Activated naive CD8-positive, alpha-beta T cell treated with anti-CD3 and anti-CD28 coated beads, Interleukin-2, amount 50 U/mL, for 16 hours (primary cell): ENCODE results near the gene CDC42EP4.
"Not testable (repeated sequence)": the region's sequence is repeated elsewhere in the genome, so short reads cannot be mapped to it uniquely, and the experiment has no call there.

Experiments
- DNase-seq: peaks from one replicate; pipeline ENCODE4 v3.0.0-alpha.2; 2020; ENCODE audit warnings: low read depth, low spot score

The CDC42EP4 gene

DNA sequence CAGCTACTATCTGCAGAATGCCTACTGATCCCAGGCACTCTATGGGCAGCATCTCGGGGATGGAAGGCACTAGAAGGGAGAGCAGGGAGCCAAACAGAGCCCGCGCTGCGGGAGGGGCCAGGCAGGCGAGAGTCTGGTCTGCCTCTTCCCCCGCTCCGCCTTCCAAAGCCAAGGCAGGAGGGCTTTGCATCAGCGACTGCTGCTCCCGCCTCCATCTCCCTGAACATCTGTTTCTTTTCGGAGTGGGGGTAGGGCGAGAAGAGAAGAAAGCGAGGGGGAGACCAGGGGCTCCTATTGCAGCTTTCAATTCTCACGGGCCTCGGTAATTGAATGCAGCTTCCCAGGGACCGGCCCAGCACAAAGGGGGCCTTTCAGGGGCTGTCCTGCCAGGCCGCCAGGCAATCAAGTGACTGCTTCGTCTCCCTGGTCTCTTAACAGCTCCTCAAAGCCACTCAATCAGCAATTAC, 31.4 kb upstream of the CDC42EP4 start:
- no peak for DNase-seq

DNA sequence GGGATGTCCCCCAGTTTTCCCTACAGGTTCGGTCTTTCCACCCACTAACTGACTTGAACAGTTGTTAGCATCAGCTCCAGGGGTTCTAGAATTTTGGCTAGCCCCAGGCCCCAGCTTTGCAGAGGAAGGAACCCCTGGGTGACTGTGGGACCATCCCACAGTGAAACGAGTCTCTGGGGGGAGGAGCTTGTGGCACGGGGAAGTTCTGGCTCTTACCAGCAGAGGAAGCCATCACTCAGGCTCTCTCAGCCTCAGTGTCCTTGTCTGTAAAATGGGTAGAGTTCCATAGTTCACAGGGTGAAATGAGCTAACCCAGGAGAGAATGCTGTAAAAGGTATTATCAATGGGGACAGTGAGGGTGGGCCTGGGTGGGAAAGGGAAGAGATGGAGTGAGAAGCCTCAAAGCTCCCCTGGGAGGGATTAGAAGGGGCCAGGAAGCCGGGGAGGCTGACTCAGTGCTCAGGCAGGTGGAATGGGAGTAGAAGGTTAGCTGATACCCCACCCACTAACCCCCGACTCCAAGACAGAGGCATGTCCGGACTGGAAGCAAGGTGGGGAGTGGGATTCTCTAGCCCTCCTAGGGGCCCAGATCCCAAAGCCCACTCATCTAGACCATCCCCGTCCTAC, 30.9 kb upstream of the CDC42EP4 start:
- no peak for DNase-seq

DNA sequence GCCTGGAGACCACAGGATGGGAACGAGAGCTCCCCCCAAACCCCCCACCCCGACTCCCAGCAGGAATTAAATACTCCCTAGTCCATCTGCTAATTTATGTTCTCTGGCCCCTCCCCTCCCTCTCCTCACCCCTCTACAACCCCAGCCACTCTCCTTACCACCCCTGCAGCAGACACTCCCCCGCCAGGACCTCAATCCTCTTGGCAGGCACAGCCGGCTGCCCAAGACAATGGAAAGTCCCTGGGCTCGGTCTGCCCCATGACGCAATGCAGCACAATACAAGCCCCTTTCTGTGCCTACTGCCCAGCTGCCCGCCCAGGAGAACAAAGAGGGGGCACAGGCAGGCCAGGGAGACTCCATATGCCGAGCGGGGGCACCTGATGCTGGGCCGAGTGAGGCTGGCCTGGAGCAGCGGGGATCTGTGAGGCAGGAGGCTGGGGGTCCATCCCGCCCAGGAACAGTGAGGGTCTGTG, 30.3 kb upstream of the CDC42EP4 start:
- DNase-seq, result no peak

DNA sequence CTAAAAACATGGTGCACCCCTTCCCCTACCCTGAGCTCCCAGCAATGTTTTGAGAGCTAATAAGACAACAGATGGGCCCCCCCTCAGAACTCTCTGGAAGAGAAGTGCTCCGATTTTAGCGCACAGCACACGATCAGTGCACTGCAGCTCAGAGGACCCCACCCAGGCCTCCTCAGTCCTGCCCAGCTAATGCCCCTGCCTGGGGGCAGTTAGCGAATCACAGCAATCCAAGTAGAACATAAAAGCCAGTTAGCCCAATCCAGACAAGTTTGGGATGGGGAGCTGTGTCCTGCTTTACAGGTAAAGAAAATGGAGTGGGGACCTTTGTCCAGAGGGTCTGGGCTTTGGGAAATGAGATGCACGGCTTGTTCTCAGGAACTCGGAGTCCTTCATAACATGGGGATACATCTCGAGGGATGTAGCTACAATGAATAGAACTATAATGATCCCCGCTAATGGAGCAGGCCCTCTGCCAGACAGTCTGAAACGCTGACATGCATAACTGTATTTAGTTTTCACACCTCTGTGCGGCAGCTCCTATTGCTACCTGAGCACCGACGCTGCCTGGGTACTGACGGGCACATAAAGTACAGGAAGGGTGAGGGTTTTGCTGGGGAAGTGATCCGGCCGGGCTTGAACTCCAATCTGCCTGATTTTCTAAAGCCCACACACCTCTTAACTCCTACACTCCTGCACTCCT, 29.7 kb upstream of the CDC42EP4 start:
- no peak for DNase-seq

DNA sequence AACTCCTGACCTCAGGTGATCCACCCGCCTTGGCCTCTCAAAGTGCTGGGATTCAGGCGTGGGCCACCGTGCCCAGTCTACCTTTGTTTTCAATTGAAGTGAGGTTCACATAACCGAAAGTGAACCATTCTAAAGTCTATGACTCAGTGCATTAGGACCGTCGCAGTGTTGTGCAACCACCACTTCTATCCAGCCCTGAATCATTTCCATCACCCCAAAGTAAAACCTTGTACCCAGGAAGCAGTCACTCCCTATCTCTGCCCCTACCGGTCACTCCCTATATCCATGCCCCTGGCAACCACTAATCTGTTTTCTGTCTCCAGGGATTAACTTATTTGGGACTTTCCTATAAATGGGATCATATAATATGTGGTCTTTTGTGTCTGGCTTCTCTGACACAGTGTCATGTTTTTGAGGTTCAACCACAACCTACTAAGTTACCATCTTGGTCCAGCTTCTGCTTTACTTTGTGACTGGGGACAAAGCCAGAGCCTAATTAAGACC, 28.3 kb upstream of the CDC42EP4 start:
- DNase-seq, result no peak

DNA sequence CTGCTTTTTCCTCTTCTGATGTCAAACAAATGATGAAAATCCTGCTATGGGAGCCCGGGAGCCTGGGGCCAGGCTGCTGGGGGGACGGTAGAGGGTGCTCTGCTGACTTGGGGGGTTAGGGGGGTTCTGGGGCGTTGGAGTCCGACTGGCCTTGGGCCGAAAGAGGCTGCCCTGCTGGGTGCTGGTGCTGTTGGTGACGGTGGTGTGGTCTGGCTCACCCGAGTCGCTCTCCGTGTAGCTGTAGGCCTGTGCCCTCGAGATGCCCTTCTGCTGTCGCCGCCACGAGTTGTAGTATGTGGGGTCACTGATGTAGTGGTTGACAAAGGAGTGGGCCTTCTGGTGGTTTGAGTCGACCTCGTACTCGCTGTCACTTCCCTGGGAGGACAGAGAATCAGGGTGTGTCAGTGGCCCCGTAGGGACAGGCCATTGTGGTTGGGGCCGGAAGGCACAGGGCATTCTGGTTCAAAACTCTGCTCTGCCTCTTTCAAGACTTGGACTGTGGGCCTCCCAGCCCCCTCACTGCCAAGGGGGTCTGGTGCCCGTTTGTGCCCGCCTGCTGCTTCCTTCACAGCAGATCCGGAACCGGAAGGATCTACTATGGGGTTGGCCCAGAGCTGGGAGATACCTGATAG, 26.9 kb upstream of the CDC42EP4 start:
- no peak for DNase-seq

DNA sequence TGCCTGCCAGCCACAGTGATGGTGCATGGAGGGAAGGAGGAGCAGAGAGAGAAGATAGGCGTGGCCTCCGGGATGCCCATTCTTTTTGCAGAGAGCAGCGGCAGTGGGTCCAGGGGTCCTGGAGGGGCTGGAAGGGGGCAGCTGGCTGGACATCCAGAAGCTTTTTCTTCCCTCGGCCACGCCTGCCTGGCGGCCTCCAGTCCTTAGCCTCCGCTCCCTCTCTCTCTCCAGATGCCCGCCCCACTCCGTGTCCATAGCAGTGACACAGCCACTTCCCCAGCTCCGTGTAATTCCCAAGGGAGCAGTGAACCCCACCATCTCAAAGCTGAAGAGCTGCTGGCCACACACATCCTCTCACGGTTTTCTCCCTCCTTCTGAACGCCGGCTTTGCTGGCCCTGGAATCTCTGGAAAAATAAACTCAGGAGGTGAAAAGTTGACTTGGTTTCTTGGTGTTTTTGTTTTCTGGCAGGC, 26.3 kb upstream of the CDC42EP4 start:
- DNase-seq, result no peak

DNA sequence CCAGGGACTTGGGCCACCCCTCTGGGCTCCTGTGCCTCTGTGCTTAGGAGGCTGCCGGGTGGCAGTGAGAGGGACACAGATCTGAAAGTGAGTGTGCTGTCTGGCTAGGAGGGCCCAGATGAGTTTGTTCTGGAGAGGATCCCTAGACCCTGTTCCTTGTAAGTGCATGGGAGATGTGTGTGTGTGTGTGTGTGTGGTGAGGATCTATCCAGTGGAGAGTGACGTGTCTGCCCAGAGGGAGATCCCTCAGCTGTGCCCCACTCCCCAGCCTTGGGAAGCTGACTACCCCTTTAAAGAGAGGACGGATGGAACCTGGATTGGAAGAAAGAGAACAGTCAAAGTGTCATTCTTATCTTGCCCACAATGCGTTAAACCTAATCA, 25.5 kb upstream of the CDC42EP4 start:
- DNase-seq, result no peak

DNA sequence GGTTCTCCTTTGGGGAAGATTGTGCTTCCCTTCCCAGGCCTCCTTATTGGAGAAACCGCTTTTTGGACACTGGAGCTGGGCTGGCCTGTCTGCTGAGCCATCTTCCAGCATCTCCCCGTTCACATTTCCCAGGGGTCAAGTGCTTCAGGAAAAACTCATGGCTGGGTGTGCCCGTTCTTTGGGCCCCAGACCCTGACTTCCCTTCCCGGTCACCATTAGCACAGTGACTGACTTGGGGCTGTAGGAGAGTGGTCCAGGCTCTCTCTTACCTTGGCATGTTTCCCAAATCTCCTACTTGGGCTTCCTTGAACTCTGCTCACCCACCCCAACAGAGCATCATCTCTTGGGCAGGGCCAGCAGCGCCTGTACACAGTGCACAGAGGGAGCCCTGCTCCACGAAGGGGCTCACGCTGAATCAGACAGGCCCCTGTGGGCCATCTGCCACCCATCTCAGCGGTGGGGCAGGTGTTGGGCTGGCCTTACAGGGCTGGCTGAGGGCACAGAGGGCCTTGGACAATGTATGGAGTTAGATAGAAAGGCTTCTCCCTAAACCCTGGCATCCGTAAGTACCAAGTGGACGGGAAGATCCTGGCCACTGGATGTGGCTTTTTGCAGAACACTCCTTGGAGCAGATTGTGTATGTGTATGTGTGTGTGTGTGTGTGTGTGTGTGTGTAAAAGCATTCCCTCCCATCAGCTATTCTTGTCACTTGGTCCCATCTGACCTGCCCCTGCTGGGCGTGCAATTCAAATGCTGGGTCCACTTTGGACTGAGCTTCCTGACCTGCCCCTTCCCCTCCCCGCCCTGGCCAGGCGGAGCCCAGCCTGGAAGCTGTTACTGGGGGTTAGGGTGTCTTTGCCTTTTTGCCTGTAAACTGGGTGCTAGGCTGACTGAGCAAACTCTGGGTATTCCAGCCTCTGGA, 24.9 kb upstream of the CDC42EP4 start:
- no peak for DNase-seq

DNA sequence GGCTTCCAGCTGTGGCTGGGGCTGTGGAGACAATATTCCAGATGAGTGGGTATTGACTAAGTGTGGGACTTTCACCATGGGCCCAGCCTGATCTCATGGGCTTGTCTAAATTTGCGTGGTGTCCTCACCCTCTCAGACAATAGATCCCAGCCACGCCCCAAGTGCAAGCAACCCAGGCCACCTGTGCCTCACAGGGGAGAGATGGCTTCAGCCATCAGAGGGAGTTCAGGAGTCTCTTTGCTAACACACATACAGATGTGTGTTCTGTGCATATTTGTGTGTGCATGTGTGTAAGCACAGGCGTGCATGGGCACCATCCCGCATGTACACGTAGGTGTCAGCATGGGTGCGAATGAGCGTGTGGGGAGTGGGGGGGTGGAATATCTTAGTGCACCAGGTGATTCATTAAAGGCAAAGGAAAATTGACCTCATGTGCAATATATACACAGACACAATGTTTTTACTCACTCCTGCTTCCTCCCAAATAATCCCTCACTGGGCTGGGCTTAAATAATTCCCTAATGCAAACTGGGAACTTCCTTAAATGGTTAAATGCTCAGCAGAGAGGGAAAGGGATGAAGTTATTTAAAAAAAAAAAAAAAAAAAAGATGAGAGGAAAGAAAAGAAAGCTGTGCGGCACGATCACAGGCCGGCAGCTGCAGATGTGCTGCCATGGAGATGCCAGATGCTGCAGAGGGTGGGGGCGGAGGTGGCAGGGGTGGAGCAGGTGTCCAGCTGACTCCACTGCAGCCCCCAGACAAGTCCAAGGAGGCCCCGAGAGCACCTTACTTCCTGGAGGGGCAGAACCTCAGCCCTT, 24.0 kb upstream of the CDC42EP4 start:
- no peak for DNase-seq

DNA sequence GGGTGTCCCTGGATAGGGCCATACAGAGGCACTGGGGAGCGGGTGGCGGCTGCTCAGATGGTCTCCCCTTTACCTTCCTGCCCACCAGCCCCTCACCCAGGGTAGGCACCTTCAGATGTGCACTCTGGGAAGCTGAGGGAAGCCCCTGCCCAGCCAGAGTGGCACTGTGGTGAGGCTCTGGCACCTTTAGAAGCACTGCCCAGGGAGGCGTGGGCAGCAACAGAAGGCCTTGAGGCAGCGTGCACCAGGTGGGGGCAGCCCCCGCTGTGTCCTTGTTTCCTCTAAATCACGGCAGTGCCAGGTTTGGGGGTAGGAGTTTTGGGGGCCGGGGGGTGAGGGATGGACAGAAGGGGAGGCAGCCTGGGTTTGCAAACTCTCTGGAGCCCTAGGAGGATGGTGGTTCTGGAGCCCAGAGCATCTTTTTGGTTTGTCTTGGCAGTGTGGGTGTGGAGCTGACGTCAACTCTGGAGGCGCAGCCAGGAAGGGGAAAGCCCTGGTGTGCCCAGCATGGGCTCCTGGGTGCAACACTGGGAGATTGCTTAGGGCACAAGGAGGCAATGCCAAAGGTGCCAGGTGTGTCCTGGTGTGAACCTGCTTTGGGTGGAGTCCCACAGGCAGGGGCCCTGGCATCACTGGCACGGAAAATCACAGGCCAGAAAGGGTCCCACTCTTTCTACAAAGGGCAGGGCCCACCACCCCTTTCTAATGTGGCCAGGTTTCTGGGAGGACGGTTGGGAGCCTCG, 23.1 kb upstream of the CDC42EP4 start:
- DNase-seq, result no peak

DNA sequence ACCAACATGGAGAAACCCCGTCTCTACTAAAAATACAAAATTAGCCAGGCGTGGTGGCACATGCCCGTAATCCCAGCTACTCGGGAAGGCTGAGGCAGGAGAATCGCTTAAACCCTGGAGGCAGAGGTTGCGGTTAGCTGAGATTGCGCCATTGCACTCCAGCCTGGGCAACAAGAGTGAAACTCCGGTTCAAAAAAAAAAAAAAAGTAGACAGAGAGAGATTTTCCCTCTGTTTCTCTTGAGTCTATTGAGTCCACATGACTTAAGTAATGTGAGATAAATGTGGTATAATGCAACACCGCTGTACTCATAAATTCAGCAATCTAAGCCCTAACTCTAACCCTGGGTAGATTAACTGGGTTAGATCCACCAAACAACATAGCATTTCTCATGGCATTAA, 21.6 kb upstream of the CDC42EP4 start:
- DNase-seq, result not testable (repeated sequence)

DNA sequence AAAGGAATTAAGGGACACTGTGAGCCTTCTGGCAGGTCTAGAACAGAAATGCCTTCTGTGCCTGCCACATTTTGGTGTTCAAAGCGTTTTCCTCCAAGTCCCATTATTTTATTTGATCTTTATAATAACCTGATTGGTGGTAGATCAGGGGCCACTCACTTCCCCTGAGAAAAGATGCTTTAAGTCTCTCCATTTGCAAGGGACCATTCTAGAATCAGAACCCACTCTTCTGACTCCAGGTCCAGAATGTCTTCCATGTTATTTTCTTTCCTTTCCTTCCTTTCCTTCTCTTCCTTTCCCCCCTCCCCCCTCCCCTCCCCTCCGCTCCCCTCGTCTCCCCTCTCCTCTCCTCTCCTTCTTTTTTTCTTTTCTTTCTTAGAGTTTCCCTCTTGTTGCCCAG, 19.3 kb upstream of the CDC42EP4 start:
- no peak for DNase-seq

DNA sequence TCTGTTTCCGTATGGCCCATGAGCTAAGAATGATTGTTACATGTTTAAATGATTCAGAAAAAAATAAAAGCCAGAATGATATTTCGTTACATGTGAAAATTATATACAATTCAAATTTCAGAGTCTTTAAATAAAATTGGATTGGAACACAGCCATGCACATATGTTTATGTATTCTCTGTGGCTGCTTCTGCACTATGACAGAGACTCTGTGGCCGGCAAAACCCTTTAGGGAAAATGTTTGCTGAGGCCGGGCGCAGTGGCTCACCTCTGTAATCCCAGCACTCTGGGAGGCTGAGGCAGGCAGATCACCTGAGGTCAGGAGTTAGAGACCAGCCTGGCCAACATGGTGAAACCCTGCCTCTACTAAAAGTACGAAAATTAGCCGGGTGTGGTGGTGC, 15.9 kb upstream of the CDC42EP4 start:
- no peak for DNase-seq

DNA sequence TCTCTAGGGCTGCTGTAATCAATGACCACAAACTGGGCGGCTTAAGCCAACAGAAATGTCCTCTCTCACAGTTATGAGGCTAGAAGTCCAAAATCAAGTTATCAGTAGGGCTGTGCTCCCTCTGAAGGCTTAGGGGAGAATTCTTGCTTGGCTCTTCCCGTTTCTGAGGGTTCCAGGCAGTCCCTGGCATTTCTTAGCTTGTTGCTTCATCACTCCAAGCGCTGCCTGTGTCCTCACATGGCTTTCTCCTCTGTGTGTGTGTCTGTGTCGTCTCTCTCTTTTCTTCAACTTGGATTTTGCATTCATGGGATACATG, 13.7 kb upstream of the CDC42EP4 start:
- no peak for DNase-seq

DNA sequence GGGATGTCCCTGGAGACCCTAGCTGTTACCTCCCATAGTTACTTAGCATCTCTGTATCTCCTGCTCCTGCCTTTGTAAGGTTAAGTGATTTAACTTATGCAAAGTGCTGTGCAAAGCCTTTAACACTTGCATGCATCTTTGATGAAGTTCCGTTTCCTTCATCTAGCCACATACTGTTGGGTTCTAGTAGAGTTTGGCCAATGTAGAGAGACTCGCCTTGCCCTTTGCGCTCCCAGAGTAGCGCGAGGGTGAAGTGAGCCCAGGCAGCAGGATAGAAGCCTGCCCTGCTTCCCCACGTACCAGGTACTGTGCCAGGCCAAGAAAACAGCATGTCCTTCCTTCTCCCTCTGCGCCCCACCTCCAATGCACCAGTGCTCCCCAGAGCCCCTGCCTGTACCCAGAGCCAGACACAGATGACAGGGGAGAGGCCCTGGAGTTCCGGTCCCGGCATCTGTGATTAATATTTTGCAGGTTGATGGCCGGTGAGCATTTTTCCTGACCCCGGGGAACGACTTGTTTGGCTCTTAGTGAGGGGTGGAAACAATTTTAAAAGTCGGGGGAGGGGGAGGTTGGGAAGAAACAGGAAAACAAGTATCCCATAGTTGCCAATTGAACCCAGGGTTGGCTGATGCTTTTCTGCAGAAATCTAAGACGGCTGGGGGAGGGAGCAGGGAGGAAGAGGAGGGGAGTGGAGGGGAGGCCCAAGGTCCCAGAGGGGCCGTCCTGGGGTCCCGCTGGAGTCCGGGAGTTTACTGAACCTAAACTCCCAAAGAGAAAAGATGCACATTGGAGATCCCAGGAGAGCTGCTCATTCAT, 13.1 kb upstream of the CDC42EP4 start:
- no peak for DNase-seq

DNA sequence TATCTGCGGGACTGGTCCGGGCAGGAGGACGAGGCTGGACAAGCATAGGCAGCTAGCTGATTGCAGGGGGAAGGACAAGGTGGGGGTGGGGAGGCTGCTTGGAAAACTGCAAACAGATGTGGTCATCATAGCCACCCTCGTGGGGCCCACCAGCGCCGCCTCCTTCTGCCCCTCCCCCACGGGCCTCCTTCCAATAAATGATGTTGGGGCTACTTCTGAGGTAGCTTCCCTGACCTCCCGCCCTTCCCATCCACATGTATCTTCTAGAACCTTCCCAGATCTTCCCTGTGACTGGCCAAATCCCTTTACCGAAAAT, 12.3 kb upstream of the CDC42EP4 start:
- no peak for DNase-seq

DNA sequence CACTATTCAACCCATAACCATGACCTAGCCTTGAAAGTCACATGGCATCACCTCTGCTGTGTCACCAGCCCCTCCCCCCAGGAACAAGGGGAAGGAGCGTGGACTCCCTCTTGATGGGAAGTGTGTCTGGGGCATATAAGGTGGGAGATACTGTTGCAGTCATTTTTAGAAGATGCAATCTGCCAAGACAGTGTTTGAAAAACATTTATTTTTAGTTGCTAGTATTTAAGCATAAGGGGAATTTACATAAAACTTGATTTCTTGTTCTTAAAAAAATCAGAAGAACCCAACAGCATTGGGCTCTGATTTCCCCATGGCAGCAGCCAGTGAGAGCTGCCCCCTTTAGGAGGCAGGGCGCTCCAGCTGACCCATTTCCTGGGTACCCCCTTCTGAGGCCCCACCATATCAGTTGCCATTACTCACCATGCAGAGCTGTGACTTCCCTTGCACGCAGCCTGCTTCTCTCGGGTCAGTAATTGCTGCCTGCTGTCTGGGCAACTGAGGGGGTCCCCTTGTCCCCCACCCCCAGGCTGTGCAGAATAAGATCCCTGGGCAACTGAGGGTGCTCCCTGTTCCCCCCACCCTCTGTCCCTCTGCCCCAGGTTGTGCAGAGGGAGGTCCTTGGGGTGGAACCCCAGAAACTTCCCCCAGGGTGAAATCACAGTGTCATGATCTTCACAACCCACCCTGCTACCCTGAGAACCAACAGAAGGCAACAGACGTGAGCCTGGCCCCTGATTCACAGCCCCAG, 11.8 kb upstream of the CDC42EP4 start:
- DNase-seq, result no peak
